ENCODE measurements around the gene OR7G1. TPM values are rescaled to one million over a fixed set of nuclear protein-coding genes. Genes with fewer than 3 reads are reported as not detected.

Gene OR7G1
- total RNA-seq, 1 experiment from 2014 or later = not detected

GRCh38 chr19:9086761-9087160, 28.8 kb downstream of the OR7G1 start, which contains the start of gene OR1M1:
Gene OR1M1 (plus strand): TSS chr19:9087061. CDS start chr19:9093245, 6,184 bp downstream.
- Histone ChIP-seq H3K4me3 (ENCODE audit: low read depth, low read length) (no peak within 1 kb of the TSS), H3K27me3 (replicated peaks; ENCODE audit: control insufficient read depth, insufficient read depth, low read length) (no peaks in the 10 kb centered on the region), H3K9me3 (no peaks in the 10 kb centered on the region), H3K36me3 (ENCODE audit: control insufficient read depth, insufficient read depth, low read length) (no peaks in the 10 kb centered on the region), H3K4me1 (no peaks in the 10 kb centered on the region)
- POLR2A ChIA-PET = no interaction called here
- CTCF ChIA-PET = no interaction called here
- no TSS peak for BruUV-seq (replicated peaks)
- Mint-ChIP-seq H3K9me3 (ENCODE audit: unreplicated experiment) (peaks cover 7% of the 10 kb centered on the region), H3K27ac (ENCODE audit: unreplicated experiment) (no peak within 1 kb of the TSS), H3K4me1 (ENCODE audit: low read depth, unreplicated experiment) (no peaks in the 10 kb centered on the region), H3K4me3 (ENCODE audit: unreplicated experiment) (no peak within 1 kb of the TSS), H3K36me3 (ENCODE audit: insufficient read depth, unreplicated experiment) (no peaks in the 10 kb centered on the region), H3K27me3 (ENCODE audit: insufficient read depth, unreplicated experiment) (peaks cover 4% of the 10 kb centered on the region)
- intact Hi-C loops (cut with micrococcal nuclease; ENCODE audit: unreplicated experiment) = no loop called here
- no peak for DNase-seq
- TF ChIP-seq, protein P1, sequence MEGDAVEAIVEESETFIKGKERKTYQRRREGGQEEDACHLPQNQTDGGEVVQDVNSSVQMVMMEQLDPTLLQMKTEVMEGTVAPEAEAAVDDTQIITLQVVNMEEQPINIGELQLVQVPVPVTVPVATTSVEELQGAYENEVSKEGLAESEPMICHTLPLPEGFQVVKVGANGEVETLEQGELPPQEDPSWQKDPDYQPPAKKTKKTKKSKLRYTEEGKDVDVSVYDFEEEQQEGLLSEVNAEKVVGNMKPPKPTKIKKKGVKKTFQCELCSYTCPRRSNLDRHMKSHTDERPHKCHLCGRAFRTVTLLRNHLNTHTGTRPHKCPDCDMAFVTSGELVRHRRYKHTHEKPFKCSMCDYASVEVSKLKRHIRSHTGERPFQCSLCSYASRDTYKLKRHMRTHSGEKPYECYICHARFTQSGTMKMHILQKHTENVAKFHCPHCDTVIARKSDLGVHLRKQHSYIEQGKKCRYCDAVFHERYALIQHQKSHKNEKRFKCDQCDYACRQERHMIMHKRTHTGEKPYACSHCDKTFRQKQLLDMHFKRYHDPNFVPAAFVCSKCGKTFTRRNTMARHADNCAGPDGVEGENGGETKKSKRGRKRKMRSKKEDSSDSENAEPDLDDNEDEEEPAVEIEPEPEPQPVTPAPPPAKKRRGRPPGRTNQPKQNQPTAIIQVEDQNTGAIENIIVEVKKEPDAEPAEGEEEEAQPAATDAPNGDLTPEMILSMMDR (IDR thresholded peaks at IDR 0.05; ENCODE audit: insufficient read depth in 1 of 2, low read depth in 1 of 2, low read length in 1 of 2, severe bottlenecking in 1 of 2, unreplicated experiment in 1 of 2) = no peak

DNA sequence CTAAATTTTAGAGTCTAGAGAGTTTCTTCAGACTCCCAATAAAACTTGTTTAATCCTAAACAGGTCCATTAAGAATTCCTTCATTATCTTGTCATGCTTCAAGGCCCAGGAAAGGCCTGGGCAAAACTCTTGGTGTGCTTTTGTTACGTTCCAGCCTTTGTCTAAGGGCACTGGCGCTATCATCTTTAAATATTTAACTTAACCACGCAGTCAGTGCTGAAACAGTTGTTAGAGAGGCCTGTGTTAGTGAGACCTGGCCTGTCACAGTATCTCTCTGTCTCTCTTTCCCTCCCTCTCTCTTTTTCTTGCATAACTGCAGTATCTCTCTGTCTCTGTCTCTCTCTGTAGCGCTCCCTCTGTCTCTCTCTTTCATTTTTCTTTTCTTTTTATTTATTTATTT, 36.9 kb downstream of the OR7G1 start:
- H3K27me3 Mint-ChIP-seq (ENCODE audit: insufficient read depth, unreplicated experiment) = no peaks in the 10 kb centered on the region
- H3K9me3 Mint-ChIP-seq (ENCODE audit: unreplicated experiment) = no peaks in the 10 kb centered on the region
- intact Hi-C loops (cut with micrococcal nuclease; ENCODE audit: unreplicated experiment) = no loop called here
- CTCF ChIA-PET = no interaction called here
- POLR2A ChIA-PET = no interaction called here
- Histone ChIP-seq H3K36me3 (ENCODE audit: control insufficient read depth, insufficient read depth, low read length) (no peaks in the 10 kb centered on the region), H3K27me3 (replicated peaks; ENCODE audit: control insufficient read depth, insufficient read depth, low read length) (no peaks in the 10 kb centered on the region), H3K4me3 (ENCODE audit: low read depth, low read length) (no peak overlapping the region), H3K4me1 (no peaks in the 10 kb centered on the region), H3K9me3 (no peaks in the 10 kb centered on the region)
- no peaks in the 10 kb centered on the region for H3K36me3 Mint-ChIP-seq (ENCODE audit: insufficient read depth, unreplicated experiment)
- peak overlapping the region; percentile 39 for H3K27ac Mint-ChIP-seq (ENCODE audit: unreplicated experiment)
- TF ChIP-seq, protein P1 (IDR thresholded peaks at IDR 0.05; ENCODE audit: insufficient read depth in 1 of 2, low read depth in 1 of 2, low read length in 1 of 2, severe bottlenecking in 1 of 2, unreplicated experiment in 1 of 2) = no peak
- no TSS peak for BruUV-seq (replicated peaks)
- no peak for DNase-seq
- no peak overlapping the region for H3K4me3 Mint-ChIP-seq (ENCODE audit: unreplicated experiment)
- no peaks in the 10 kb centered on the region for H3K4me1 Mint-ChIP-seq (ENCODE audit: low read depth, unreplicated experiment)

- no peaks in the 10 kb centered on the region for H3K9me3 Mint-ChIP-seq (ENCODE audit: unreplicated experiment)
- ChIA-PET POLR2A (no interaction called here), CTCF (no interaction called here)
- DNase-seq = no peak
- TF ChIP-seq, protein P1 (IDR thresholded peaks at IDR 0.05; ENCODE audit: insufficient read depth in 1 of 2, low read depth in 1 of 2, low read length in 1 of 2, severe bottlenecking in 1 of 2, unreplicated experiment in 1 of 2) = no peak
- H3K4me3 Mint-ChIP-seq (ENCODE audit: unreplicated experiment) = no peak overlapping the region
- no peaks in the 10 kb centered on the region for H3K4me1 Mint-ChIP-seq (ENCODE audit: low read depth, unreplicated experiment)
- Histone ChIP-seq H3K9me3 (no peaks in the 10 kb centered on the region), H3K36me3 (ENCODE audit: control insufficient read depth, insufficient read depth, low read length) (no peaks in the 10 kb centered on the region), H3K4me3 (ENCODE audit: low read depth, low read length) (no peak overlapping the region), H3K4me1 (no peaks in the 10 kb centered on the region), H3K27me3 (replicated peaks; ENCODE audit: control insufficient read depth, insufficient read depth, low read length) (no peaks in the 10 kb centered on the region)
- H3K27ac Mint-ChIP-seq (ENCODE audit: unreplicated experiment) = no peak overlapping the region
- BruUV-seq (replicated peaks) = no TSS peak
- intact Hi-C loops (cut with micrococcal nuclease; ENCODE audit: unreplicated experiment) = no loop called here
- H3K27me3 Mint-ChIP-seq (ENCODE audit: insufficient read depth, unreplicated experiment) = no peaks in the 10 kb centered on the region
- no peaks in the 10 kb centered on the region for H3K36me3 Mint-ChIP-seq (ENCODE audit: insufficient read depth, unreplicated experiment)
Measured at GRCh38 chr19:9076901-9077300, 38.7 kb downstream of the OR7G1 start.
